ENCODE data around the gene CFAP97D2. TPM values are rescaled to one million over a fixed set of nuclear protein-coding genes. Genes with fewer than 3 reads are reported as not detected.

CFAP97D2 gene
- total and polyA plus RNA-seq, 2 donors (not counting 3 experiments of a cell fraction or from before 2014, with no cell fraction given) = not detected

DNA sequence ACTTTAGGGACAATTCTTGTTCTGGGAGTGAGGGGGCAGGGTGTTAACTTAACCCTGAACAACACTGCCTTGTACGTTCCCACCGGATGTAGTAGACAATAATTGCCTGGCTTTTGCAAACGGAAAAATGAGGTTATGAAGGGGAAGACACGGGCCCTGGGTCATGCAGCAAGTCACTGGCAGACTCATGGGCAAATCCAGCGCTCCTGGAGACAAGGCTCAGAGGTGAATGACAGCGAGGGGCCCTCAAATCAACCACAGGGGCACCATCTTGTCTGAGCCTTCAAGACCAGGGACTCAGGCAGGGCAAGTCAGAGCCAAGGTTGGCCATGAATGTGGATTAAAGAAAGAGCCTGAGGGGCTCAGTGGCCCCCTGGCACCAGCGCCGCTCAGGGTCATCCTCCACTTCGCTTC lies 49.4 kb upstream of the CFAP97D2 start:
- DNase-seq (ENCODE audit: low read depth, low spot score) (peak; percentile 50), FAIRE-seq (no peak)
- no peaks in the 10 kb centered on the region for H3K9me3 ChIP-seq (replicated peaks; ENCODE audit: control insufficient read depth, insufficient read depth, low read length)
- TF ChIP-seq POLR2A (IDR thresholded peaks at IDR 0.05; ENCODE audit: low read depth, low read length) (no peak), FOS (IDR thresholded peaks at IDR 0.05; ENCODE audit: borderline replicate concordance, insufficient read depth, low read length) (no peak), GATA2 (IDR thresholded peaks at IDR 0.05; ENCODE audit: insufficient read depth, insufficient read length, low read depth, low read length) (no peak), JUN (IDR thresholded peaks at IDR 0.05; ENCODE audit: borderline replicate concordance, insufficient read depth, insufficient read length, low read depth) (no peak), POLR2AphosphoS5 (IDR thresholded peaks at IDR 0.05; ENCODE audit: insufficient read depth, low read depth, low read length) (no peak), CTCF (IDR thresholded peaks at IDR 0.05; ENCODE audit: extremely low read depth in 1 of 2, insufficient read depth in 1 of 2, low read depth in 1 of 2, low read length in 2 of 2) (no peak), EZH2 (IDR thresholded peaks at IDR 0.05; ENCODE audit: borderline replicate concordance, low read depth, low read length, severe bottlenecking) (no peak), MYC (IDR thresholded peaks at IDR 0.05; ENCODE audit: low read depth, low read length) (no peak), MAX (IDR thresholded peaks at IDR 0.05; ENCODE audit: insufficient read depth, insufficient read length) (no peak)
- intact Hi-C loops (cut with micrococcal nuclease) = loop anchor here (1.0 to 2.0 kb wide), 4 partner anchors 10 to 97 kb away; no protein-coding TSS in a partner anchor
- no peaks in the 10 kb centered on the region for H3K36me3 ChIP-seq (ENCODE audit: control insufficient read depth in 2 of 2, extremely low read depth in 1 of 2, insufficient read depth in 2 of 2, low read length in 2 of 2)
- H2AFZ ChIP-seq (ENCODE audit: low read depth, low read length) = no peak overlapping the region
- H3K9ac ChIP-seq (replicated peaks; ENCODE audit: extremely low read depth, insufficient read depth, low read length) = peak overlapping the region; percentile 84
- H4K20me1 ChIP-seq (replicated peaks; ENCODE audit: control insufficient read depth, extremely low read depth, insufficient read depth, low read length) = no peaks in the 10 kb centered on the region
- no peaks in the 10 kb centered on the region for H3K9me1 ChIP-seq (replicated peaks; ENCODE audit: control insufficient read depth, extremely low read depth, insufficient read depth, low read length)
- H3K79me2 ChIP-seq (ENCODE audit: control insufficient read depth, insufficient read depth, low read length) = peaks cover 68% of the 10 kb centered on the region
- peak overlapping the region in 1 of 3 experiments; percentile 51 for H3K4me3 ChIP-seq (replicated peaks in 1 of 3; ENCODE audit: insufficient read depth in 1 of 3, low read depth in 1 of 3, low read length in 3 of 3)
- dilution Hi-C loops (cut with MboI; ENCODE audit: extremely low pct_ligation_motif_present, low sequenced_read_pairs) = no loop called here
- no peaks in the 10 kb centered on the region for H3K27me3 ChIP-seq (ENCODE audit: control insufficient read depth in 2 of 2, insufficient read depth in 2 of 2, low read length in 2 of 2)
- BruUV-seq (replicated peaks) = no TSS peak
- peak overlapping the region; percentile 87 for H3K27ac ChIP-seq (ENCODE audit: insufficient read depth, low read depth, low read length)
- CTCF ChIA-PET = interaction anchor here (1.0 to 1.7 kb wide), 3 partner anchors 19 to 94 kb away, joined by 3 to 6 read pairs (median 3); no protein-coding TSS in a partner anchor
- POLR2A ChIA-PET = interaction anchor here (0.5 kb wide), 1 partner anchor 107 kb away, joined by 3 read pairs; no protein-coding TSS in a partner anchor
- peaks cover 43% of the 10 kb centered on the region for H3K4me1 ChIP-seq (ENCODE audit: control insufficient read depth, extremely low read depth, insufficient read depth, low read length)
- peak overlapping the region; percentile 66 for H3K4me2 ChIP-seq (ENCODE audit: insufficient read depth, low read length)

All from endothelial cell of umbilical vein (primary cell).